Thoracic aorta (tissue), 2 donors: ENCODE data around the gene IL26. TPM values are rescaled to one million over a fixed set of nuclear protein-coding genes. Genes with fewer than 3 reads are reported as not detected.

Source experiments
- ATAC-seq: fragments of 150-250 bp; one replicate; pipeline ENCODE4 v1.8.0; 2017; ENCODE audit warnings: low read depth; ENCODE audit not compliant: insufficient number of reproducible peaks, low FRiP score
- DNase-seq: peaks from one replicate; pipeline ENCODE4 v3.0.0-alpha.2; 2020; ENCODE audit warnings: low spot score
- H3K27ac ChIP-seq, 2 donors: fragments of 200-600 bp; sonication (generic); 1 replicate in 1 of 2; 2 replicates in 1 of 2; pipeline ENCODE4 v1.5.1; 2016; ENCODE audit warnings: mild to moderate bottlenecking in 2 of 2, moderate library complexity in 2 of 2
- H3K27me3 ChIP-seq: fragments of 200-600 bp; sonication (generic); replicated peaks from 2 replicates; pipeline ENCODE4 v1.6.0; 2016; ENCODE audit warnings: mild to moderate bottlenecking; ENCODE audit not compliant: insufficient read depth
- H3K36me3 ChIP-seq: fragments of 200-600 bp; sonication (generic); one replicate; pipeline ENCODE4 v1.5.1; 2016
- H3K4me1 ChIP-seq, 2 donors: fragments of 200-600 bp; sonication (generic); 1 replicate in 1 of 2; 2 replicates in 1 of 2; pipeline versions ENCODE4 v1.5.1 to v1.6.0; 2016; ENCODE audit warnings: low read depth in 2 of 2, mild to moderate bottlenecking in 1 of 2; ENCODE audit not compliant: control insufficient read depth in 1 of 2
- H3K4me3 ChIP-seq: fragments of 200-600 bp; sonication (generic); 2 replicates; pipeline ENCODE4 v1.5.1; 2016; ENCODE audit warnings: mild to moderate bottlenecking
- H3K9me3 ChIP-seq: fragments of 200-600 bp; sonication (generic); 2 replicates; pipeline ENCODE4 v1.5.1; 2016
- total RNA-seq, 2 donors: library from RNA; depleted of rRNA; stranded (reverse); fragments of >200 nt; gene quantifications; one replicate each; pipeline versions ENCODE4 v1.1.0 to v1.2.3, GENCODE V29; 2016
- TF ChIP-seq, protein P1 (sequence below): fragments of 200-600 bp; sonication (generic); IDR thresholded peaks from one replicate; pipeline ENCODE4 v1.5.1; 2019; ENCODE audit warnings: antibody characterized with exemption

IL26 gene
- total RNA-seq, 2 donors from 2014 or later = not detected

DNA sequence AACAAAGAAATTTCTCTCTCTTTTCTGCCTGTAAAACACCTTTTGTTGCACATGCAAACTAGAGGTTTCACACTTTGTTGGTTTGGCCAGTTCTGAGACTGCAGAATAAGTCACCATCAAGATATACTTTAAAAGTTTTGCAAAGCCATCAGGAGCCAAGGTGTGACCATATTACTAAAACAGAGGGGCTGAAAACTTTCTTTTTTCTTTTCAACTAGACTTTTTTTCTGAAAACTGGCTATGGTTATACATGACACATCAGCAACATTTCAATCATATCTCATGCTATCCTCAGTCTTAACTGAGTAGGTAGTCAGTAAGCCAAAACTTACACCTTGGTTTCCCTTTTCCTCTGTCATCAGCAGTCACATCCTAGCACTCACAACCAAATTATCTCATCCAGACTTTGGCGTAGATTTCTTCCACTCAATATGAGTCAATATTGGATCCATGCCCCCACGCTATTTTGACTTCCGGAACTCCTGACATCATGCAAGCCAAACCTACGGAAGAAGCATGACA, 62.0 kb downstream of the IL26 start:
- Histone ChIP-seq H3K4me1 (no peaks in the 10 kb centered on the region), H3K9me3 (no peaks in the 10 kb centered on the region)
- no peak for ATAC-seq

DNA sequence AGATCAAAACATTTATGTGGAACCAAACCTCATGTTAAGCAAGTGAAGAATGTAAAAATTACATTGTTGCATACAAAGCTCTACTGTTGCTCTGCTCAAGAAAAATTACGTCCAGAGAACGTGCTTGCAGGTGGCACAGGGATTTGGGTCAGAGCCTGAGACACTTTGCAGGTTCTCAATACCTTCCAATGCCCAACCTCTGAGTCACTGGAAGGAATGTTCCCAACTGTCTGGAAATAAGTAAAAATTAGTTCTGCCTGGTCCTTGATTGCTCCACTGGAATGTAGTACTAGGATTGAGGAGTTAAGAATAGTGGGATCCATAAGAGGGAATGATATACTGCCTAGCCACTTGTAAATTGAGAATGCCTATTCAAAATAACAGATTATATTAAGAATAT, 63.2 kb downstream of the IL26 start:
- Histone ChIP-seq H3K4me1 (no peaks in the 10 kb centered on the region), H3K9me3 (no peaks in the 10 kb centered on the region), H3K4me3 (no peak overlapping the region), H3K27ac (no peak overlapping the region), H3K27me3 (no peaks in the 10 kb centered on the region), H3K36me3 (no peaks in the 10 kb centered on the region)
- ATAC-seq (no peak), DNase-seq (no peak)
- TF ChIP-seq, protein P1, sequence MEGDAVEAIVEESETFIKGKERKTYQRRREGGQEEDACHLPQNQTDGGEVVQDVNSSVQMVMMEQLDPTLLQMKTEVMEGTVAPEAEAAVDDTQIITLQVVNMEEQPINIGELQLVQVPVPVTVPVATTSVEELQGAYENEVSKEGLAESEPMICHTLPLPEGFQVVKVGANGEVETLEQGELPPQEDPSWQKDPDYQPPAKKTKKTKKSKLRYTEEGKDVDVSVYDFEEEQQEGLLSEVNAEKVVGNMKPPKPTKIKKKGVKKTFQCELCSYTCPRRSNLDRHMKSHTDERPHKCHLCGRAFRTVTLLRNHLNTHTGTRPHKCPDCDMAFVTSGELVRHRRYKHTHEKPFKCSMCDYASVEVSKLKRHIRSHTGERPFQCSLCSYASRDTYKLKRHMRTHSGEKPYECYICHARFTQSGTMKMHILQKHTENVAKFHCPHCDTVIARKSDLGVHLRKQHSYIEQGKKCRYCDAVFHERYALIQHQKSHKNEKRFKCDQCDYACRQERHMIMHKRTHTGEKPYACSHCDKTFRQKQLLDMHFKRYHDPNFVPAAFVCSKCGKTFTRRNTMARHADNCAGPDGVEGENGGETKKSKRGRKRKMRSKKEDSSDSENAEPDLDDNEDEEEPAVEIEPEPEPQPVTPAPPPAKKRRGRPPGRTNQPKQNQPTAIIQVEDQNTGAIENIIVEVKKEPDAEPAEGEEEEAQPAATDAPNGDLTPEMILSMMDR = no peak

More for the DNA sequence above, 62.0 kb downstream of the IL26 start:
- H3K27ac ChIP-seq = no peak overlapping the region
- no peak overlapping the region for H3K4me3 ChIP-seq
- no peaks in the 10 kb centered on the region for H3K36me3 ChIP-seq
- TF ChIP-seq, protein P1 = no peak
- no peaks in the 10 kb centered on the region for H3K27me3 ChIP-seq
- DNase-seq = no peak

DNA sequence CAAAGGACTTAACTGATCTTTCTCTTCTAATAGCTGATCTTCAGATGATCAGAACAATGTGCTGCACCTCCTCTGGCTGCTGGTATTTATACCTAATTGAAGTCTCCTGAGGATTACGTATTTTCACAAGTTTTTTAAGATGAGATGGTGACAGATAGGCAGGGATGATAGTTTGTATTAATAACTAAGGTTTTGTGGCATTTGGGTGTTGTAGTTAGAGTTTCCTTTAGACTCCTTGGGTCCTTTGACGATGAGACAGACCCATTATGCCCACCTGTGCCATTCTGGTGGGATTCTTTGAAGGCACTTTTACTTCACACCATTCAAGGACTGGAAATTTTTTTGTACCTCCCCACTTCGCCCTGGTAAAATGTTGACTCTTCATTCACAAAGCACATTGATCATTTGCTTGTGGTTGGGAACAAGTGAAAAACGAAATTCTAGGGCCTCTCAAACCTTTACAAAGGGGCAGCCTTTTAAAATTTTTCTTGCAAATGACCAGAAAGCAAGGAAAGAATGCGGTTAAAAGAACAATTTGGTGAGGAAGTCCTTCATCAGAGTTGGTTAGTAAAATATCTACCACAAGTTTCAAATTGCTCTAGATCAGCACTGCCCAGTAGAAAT, 65.8 kb downstream of the IL26 start, which contains the start of gene IFNG:
Gene IFNG, minus strand, starts transcription at position 60 of the 624 bp plus-strand sequence. CDS start 125 bp downstream, outside the sequence.
- no peak for ATAC-seq
- no peaks in the 10 kb centered on the region for H3K9me3 ChIP-seq

DNA sequence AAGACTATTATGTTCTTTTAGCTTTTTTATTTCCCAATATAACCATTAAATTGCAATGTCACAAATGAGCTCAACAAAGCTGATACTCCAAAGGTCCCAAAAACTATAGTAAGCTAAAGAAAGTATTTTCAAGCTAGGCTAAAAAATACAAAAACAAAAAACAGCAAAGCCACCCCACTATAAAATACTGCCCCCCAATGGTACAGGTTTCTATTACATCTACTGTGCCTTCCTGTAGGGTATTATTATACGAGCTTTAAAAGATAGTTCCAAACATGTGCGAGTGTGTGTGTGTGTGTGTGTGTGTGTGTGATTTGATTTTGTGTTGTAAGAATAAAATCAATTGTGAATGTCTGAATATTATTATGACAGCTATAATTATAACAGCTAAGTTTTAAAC, 67.2 kb downstream of the IL26 start:
- H3K4me3 ChIP-seq = no peak overlapping the region
- DNase-seq (no peak), ATAC-seq (no peak)
- H3K27ac ChIP-seq = no peak overlapping the region
- no peaks in the 10 kb centered on the region for H3K9me3 ChIP-seq
- TF ChIP-seq, protein P1 = no peak
- no peaks in the 10 kb centered on the region for H3K27me3 ChIP-seq
- no peaks in the 10 kb centered on the region for H3K4me1 ChIP-seq
- no peaks in the 10 kb centered on the region for H3K36me3 ChIP-seq

More for the DNA sequence above, 65.8 kb downstream of the IL26 start, which contains the start of gene IFNG:
- Histone ChIP-seq H3K27me3 (no peaks in the 10 kb centered on the region), H3K4me1 (no peaks in the 10 kb centered on the region), H3K27ac (no peak within 1 kb of the TSS), H3K36me3 (no peaks in the 10 kb centered on the region), H3K4me3 (no peak within 1 kb of the TSS)
- no peak for DNase-seq
- TF ChIP-seq, protein P1 = no peak

DNA sequence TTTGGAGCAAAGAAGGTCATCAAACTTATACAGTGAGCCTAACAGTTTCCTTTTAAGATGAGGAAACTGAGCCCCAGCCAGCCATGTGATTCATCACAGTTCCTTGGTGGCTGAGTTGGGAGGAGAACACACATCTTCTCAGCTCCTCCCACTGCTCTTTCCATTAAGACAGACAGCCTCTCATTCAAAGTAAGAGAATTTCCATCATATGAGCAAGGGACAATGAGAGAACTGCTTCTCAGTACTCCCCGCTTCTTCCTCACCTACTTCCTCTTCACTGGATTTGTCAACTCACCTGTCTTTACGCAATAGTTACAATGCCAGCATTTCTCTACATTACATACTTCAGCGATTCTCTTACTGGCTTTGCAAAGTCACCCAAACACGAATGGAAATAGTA, 68.2 kb downstream of the IL26 start:
- Histone ChIP-seq H3K27ac (no peak overlapping the region), H3K4me1 (no peaks in the 10 kb centered on the region), H3K36me3 (no peaks in the 10 kb centered on the region), H3K9me3 (no peaks in the 10 kb centered on the region), H3K4me3 (no peak overlapping the region), H3K27me3 (no peaks in the 10 kb centered on the region)
- no peak for DNase-seq
- ATAC-seq = no peak
- TF ChIP-seq, protein P1 = no peak
